Articular chondrocyte of knee joint (primary cell): ENCODE measurements around the gene ALG10. TPM values are rescaled to one million over a fixed set of nuclear protein-coding genes. Genes with fewer than 3 reads are reported as not detected.

Source experiments
- small RNA-seq: library from RNA; depleted of rRNA; stranded (forward); fragments of <200 nt; gene quantifications from one replicate; pipeline ENCODE3, GENCODE V24; 2012
- total RNA-seq: library from RNA; depleted of rRNA; stranded (reverse); fragments of >200 nt; gene quantifications from 2 replicates; pipeline ENCODE4 v1.2.3, GENCODE V29; 2012

Gene ALG10
- 9.8 and 10.3 TPM in 2 replicates for total RNA-seq

GRCh38 chr12:34022079-34022830, at the start of gene ALG10:
Gene ALG10, plus strand, starts transcription at chr12:34022496. Its CDS starts 104 bp downstream, at chr12:34022600.

Small RNA genes within 50 kb of the gene (small RNA-seq; reads per million reads assigned to genes)
- not detected for gene RF00019
